ENCODE data around the gene DCHS1.

GRCh38 chr11:6634534-6634933 lies 21.1 kb downstream of the DCHS1 start:
- TF ChIP-seq, protein P1, sequence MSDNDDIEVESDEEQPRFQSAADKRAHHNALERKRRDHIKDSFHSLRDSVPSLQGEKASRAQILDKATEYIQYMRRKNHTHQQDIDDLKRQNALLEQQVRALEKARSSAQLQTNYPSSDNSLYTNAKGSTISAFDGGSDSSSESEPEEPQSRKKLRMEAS (IDR thresholded peaks at IDR 0.05), result no peak
- TF ChIP-seq POLR2A (IDR thresholded peaks at IDR 0.05; ENCODE audit: low read length) (no peak), EP300 (IDR thresholded peaks at IDR 0.05) (no peak), ZFP36 (IDR thresholded peaks at IDR 0.05; ENCODE audit: borderline replicate concordance, partially characterized antibody) (no peak), BCL3 (IDR thresholded peaks at IDR 0.05) (no peak), KDM5A (IDR thresholded peaks at IDR 0.05) (no peak)
- TF ChIP-seq, protein P2, sequence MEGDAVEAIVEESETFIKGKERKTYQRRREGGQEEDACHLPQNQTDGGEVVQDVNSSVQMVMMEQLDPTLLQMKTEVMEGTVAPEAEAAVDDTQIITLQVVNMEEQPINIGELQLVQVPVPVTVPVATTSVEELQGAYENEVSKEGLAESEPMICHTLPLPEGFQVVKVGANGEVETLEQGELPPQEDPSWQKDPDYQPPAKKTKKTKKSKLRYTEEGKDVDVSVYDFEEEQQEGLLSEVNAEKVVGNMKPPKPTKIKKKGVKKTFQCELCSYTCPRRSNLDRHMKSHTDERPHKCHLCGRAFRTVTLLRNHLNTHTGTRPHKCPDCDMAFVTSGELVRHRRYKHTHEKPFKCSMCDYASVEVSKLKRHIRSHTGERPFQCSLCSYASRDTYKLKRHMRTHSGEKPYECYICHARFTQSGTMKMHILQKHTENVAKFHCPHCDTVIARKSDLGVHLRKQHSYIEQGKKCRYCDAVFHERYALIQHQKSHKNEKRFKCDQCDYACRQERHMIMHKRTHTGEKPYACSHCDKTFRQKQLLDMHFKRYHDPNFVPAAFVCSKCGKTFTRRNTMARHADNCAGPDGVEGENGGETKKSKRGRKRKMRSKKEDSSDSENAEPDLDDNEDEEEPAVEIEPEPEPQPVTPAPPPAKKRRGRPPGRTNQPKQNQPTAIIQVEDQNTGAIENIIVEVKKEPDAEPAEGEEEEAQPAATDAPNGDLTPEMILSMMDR (IDR thresholded peaks at IDR 0.05), result no peak

Measured in A549 (cell line).